ENCODE measurements around the gene IRF6. TPM values are rescaled to one million over a fixed set of nuclear protein-coding genes. Genes with fewer than 3 reads are reported as not detected.

The IRF6 gene
- total RNA-seq, 4 donors from 2014 or later = 26.7 to 41.9 (median 32.7) TPM

GRCh38 chr1:209758400-209758799 lies 47.5 kb downstream of the IRF6 start:
- Histone ChIP-seq H3K36me3 (no peaks in the 10 kb centered on the region), H3K27ac (no peak overlapping the region), H3K4me1 (no peaks in the 10 kb centered on the region), H3K4me3 (replicated peaks in 1 of 3) (no peak overlapping the region), H3K9me3 (no peaks in the 10 kb centered on the region), H3K27me3 (no peaks in the 10 kb centered on the region)
- intact Hi-C loops (cut with DNase I) = no loop called here
- TF ChIP-seq POLR2A (IDR thresholded peaks at IDR 0.05) (no peak), CTCF (IDR thresholded peaks at IDR 0.05) (no peak)
- DNase-seq = no peak
- 63 to 67% methylated on average over 3 of the region's 3 CpGs for WGBS, 2 donors

- H3K27me3 ChIP-seq = no peaks in the 10 kb centered on the region
- H3K36me3 ChIP-seq = no peaks in the 10 kb centered on the region
- intact Hi-C loops (cut with DNase I) = no loop called here
- H3K4me3 ChIP-seq (replicated peaks in 1 of 3) = no peak overlapping the region
- WGBS, 2 donors = 82 to 85% methylated on average over 5 of the region's 5 CpGs
- no peak for TF ChIP-seq POLR2A (IDR thresholded peaks at IDR 0.05)
- no peak for TF ChIP-seq CTCF (IDR thresholded peaks at IDR 0.05)
- DNase-seq = no peak
- no peaks in the 10 kb centered on the region for H3K4me1 ChIP-seq
- H3K27ac ChIP-seq = no peak overlapping the region
- H3K9me3 ChIP-seq = no peaks in the 10 kb centered on the region
These were observed 49.1 kb downstream of the IRF6 start for GRCh38 chr1:209756615-209757445.

GRCh38 chr1:209755926-209756614 lies 49.9 kb downstream of the IRF6 start, which contains the start of gene TRAF3IP3:
TSS of gene TRAF3IP3 (plus strand) at chr1:209756053. CDS start at chr1:209760040, 3,987 bp downstream.
- no peak for TF ChIP-seq POLR2A (IDR thresholded peaks at IDR 0.05)
- no peak for TF ChIP-seq CTCF (IDR thresholded peaks at IDR 0.05)
- H3K27me3 ChIP-seq = no peaks in the 10 kb centered on the region
- no peak within 1 kb of the TSS for H3K27ac ChIP-seq
- no peak for DNase-seq
- WGBS, 2 donors = 70 to 75% methylated on average over 10 of the region's 10 CpGs
- no peaks in the 10 kb centered on the region for H3K9me3 ChIP-seq
- H3K4me3 ChIP-seq (replicated peaks in 1 of 3) = no peak within 1 kb of the TSS
- H3K36me3 ChIP-seq = no peaks in the 10 kb centered on the region
- intact Hi-C loops (cut with DNase I) = no loop called here
- H3K4me1 ChIP-seq = no peaks in the 10 kb centered on the region

GRCh38 chr1:209755256-209755655 lies 50.7 kb downstream of the IRF6 start:
- Histone ChIP-seq H3K36me3 (no peaks in the 10 kb centered on the region), H3K27ac (no peak overlapping the region), H3K4me1 (no peaks in the 10 kb centered on the region), H3K4me3 (replicated peaks in 1 of 3) (no peak overlapping the region), H3K27me3 (no peaks in the 10 kb centered on the region), H3K9me3 (no peaks in the 10 kb centered on the region)
- TF ChIP-seq CTCF (IDR thresholded peaks at IDR 0.05) (no peak), POLR2A (IDR thresholded peaks at IDR 0.05) (no peak)
- intact Hi-C loops (cut with DNase I) = no loop called here
- no peak for DNase-seq
- WGBS, 2 donors = 74 to 90% methylated on average over 1 of the region's 1 CpG

- intact Hi-C loops (cut with DNase I) = no loop called here
- TF ChIP-seq POLR2A (IDR thresholded peaks at IDR 0.05) (no peak), CTCF (IDR thresholded peaks at IDR 0.05) (no peak)
- peaks cover 0 to 6% of the 10 kb centered on the region in 2 donors for H3K4me1 ChIP-seq
- H3K9me3 ChIP-seq = no peaks in the 10 kb centered on the region
- DNase-seq = no peak
- H3K4me3 ChIP-seq (replicated peaks in 1 of 3) = no peak overlapping the region
- no peak overlapping the region for H3K27ac ChIP-seq
- no peaks in the 10 kb centered on the region for H3K27me3 ChIP-seq
- no peaks in the 10 kb centered on the region for H3K36me3 ChIP-seq
- 86 to 88% methylated on average over 3 of the region's 3 CpGs for WGBS, 2 donors
These were observed 53.1 kb downstream of the IRF6 start for GRCh38 chr1:209752890-209753289.
